K562 (cell line): ENCODE data around the gene ZNF862.

Source experiments
- ATF2 ChIP-seq: sonication (generic); formaldehyde crosslinking; IDR thresholded peaks from 2 replicates; pipeline ENCODE4 v1.8.1; 2022; ENCODE audit warnings: missing genetic modification reagents
- ATF4 ChIP-seq: fragments of 450-650 bp; formaldehyde crosslinking; IDR thresholded peaks from 2 replicates; pipeline ENCODE4 v1.4.0; 2022; ENCODE audit warnings: mild to moderate bottlenecking, moderate library complexity
- CTCF ChIP-seq, 3 experiments: IDR thresholded peaks in 2 of 3; conservative IDR thresholded peaks in 1 of 3; 2 replicates each; pipeline ENCODE4 v1.5.1; 2011 to 2012; ENCODE audit warnings: low read length in 3 of 3, mild to moderate bottlenecking in 3 of 3, control low read depth in 2 of 3, improper control_type of control experiment in 1 of 3, inconsistent platforms in 1 of 3, low read depth in 1 of 3, mixed read lengths in 1 of 3, moderate library complexity in 1 of 3; ENCODE audit not compliant: insufficient read depth in 2 of 3
- ELK1 ChIP-seq: sonication (generic); formaldehyde crosslinking; IDR thresholded peaks from 2 replicates; pipeline ENCODE4 v1.8.1; 2022; ENCODE audit warnings: missing genetic modification reagents
- FOSL1 ChIP-seq: fragments of 200-800 bp; sonication (Bioruptor generic); conservative IDR thresholded peaks from 2 replicates; pipeline ENCODE4 v1.6.1; 2016; ENCODE audit warnings: missing genetic modification characterization, missing compliant biosample characterization
- FOXK1 ChIP-seq: sonication (generic); formaldehyde crosslinking; IDR thresholded peaks from 2 replicates; pipeline ENCODE4 v1.8.0; 2022; ENCODE audit warnings: missing genetic modification reagents, mild to moderate bottlenecking, borderline replicate concordance
- HBP1 ChIP-seq: fragments of 450-650 bp; formaldehyde crosslinking; IDR thresholded peaks from 2 replicates; pipeline ENCODE4 v1.4.0; 2022; ENCODE audit warnings: missing genetic modification characterization
- HOMEZ ChIP-seq: fragments of 250-450 bp; sonication (Bioruptor Pico); IDR thresholded peaks from 2 replicates; pipeline ENCODE4 v1.4.0; 2020; ENCODE audit warnings: mild to moderate bottlenecking, moderate library complexity
- NFRKB ChIP-seq: fragments of 450-650 bp; IDR thresholded peaks from 2 replicates; pipeline ENCODE4 v1.6.1; 2016; ENCODE audit warnings: low read depth
- PHB2 ChIP-seq: fragments of 450-650 bp; IDR thresholded peaks from 2 replicates; pipeline ENCODE4 v1.6.1; 2017; ENCODE audit warnings: low read depth
- RAD21 ChIP-seq, 2 experiments: fragments of 250-450 bp in 1 of 2; fragments of 450-650 bp in 1 of 2; sonication (Bioruptor Pico) in 1 of 2; formaldehyde crosslinking in 1 of 2; IDR thresholded peaks in 1 of 2; conservative IDR thresholded peaks in 1 of 2; 2 replicates each; pipeline versions ENCODE4 v1.4.0 to v1.8.0; 2020 to 2022; ENCODE audit warnings: mild to moderate bottlenecking in 2 of 2, moderate library complexity in 1 of 2
- ZNF76 ChIP-seq: fragments of 250-450 bp; sonication (Bioruptor Pico); IDR thresholded peaks from 2 replicates; pipeline ENCODE4 v1.4.0; 2020; ENCODE audit warnings: mild to moderate bottlenecking, moderate library complexity, borderline replicate concordance

- TF ChIP-seq CTCF (IDR thresholded peaks at IDR 0.05 in 2 of 3, conservative IDR thresholded peaks at IDR 0.05 in 1 of 3; ENCODE audit: insufficient read depth in 2 of 3, low read depth in 1 of 3, low read length in 3 of 3) (0 out of 6 replicates have a peak, but pooled peaks of 1 of the 3 experiments have one; percentile 7), ZNF76 (CRISPR knock-in tag) (no peak), FOXK1 (CRISPR knock-in tag) (no peak), PHB2 (no peak), NFRKB (no peak), ELK1 (CRISPR knock-in tag) (no peak), HOMEZ (CRISPR knock-in tag) (no peak), ATF4 (CRISPR knock-in tag) (no peak), RAD21 (CRISPR knock-in tag; conservative IDR thresholded peaks at IDR 0.05 in 1 of 2, IDR thresholded peaks at IDR 0.05 in 1 of 2) (no peak), HBP1 (CRISPR knock-in tag) (no peak), FOSL1 (no peak), ATF2 (no peak)
Observed at GRCh38 chr7:149827089-149827981, 10.8 kb upstream of the ZNF862 start.
